ENCODE data around the gene MYO19.

MYO19 gene

DNA sequence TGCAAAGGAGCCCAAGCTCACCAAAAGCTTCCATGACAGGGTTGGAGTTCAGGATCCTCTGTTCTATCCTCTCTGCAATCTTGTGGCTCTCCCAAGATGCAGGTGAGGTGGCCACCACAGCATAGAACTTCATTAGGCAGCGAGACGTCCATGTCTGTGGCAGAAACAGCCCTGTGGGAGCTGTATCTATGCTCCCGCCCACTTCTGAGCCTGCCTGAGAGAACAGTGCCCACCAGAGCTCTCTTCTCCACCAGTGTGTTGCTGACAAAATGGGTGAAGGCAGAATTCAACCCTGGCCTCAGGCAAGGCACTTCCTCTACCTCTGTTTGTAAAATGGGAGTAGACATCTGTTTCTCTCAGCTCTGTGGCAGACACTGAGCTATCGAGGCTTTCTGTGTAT, 18.8 kb downstream of the MYO19 start:
- TF ChIP-seq, protein P1, sequence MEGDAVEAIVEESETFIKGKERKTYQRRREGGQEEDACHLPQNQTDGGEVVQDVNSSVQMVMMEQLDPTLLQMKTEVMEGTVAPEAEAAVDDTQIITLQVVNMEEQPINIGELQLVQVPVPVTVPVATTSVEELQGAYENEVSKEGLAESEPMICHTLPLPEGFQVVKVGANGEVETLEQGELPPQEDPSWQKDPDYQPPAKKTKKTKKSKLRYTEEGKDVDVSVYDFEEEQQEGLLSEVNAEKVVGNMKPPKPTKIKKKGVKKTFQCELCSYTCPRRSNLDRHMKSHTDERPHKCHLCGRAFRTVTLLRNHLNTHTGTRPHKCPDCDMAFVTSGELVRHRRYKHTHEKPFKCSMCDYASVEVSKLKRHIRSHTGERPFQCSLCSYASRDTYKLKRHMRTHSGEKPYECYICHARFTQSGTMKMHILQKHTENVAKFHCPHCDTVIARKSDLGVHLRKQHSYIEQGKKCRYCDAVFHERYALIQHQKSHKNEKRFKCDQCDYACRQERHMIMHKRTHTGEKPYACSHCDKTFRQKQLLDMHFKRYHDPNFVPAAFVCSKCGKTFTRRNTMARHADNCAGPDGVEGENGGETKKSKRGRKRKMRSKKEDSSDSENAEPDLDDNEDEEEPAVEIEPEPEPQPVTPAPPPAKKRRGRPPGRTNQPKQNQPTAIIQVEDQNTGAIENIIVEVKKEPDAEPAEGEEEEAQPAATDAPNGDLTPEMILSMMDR (IDR thresholded peaks at IDR 0.05) = no peak
- Histone ChIP-seq H3K9me3 (no peaks in the 10 kb centered on the region), H3K4me3 (ENCODE audit: low read depth in 1 of 2, low read length in 1 of 2) (no peak overlapping the region), H3K27me3 (no peaks in the 10 kb centered on the region), H3K27ac (no peak overlapping the region), H3K4me1 (ENCODE audit: control insufficient read depth in 1 of 2, insufficient read depth in 1 of 2, low read depth in 1 of 2, low read length in 1 of 2) (no peaks in the 10 kb centered on the region), H3K36me3 (peaks cover 44% of the 10 kb centered on the region)

DNA sequence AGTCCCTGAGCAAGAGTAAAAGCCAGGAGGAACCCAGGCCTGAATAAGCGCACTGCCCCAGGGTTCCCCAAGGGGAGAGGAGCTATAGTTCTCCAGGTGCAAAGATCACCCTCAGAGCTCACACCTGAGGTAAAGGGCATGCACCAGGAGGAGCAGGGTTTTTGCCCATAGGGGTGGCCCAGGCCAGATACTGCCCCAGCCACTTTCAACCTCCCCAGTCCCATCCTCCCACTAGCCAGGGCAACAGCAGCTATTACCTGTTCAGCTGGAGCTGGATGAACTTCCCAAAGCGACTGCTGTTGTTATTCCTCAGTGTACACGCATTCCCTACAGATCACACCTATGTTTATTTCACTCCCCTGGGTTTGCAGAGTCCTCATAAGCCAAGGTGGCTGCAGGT, 19.8 kb downstream of the MYO19 start:
- Histone ChIP-seq H3K27ac (no peak overlapping the region), H3K4me1 (ENCODE audit: control insufficient read depth in 1 of 2, insufficient read depth in 1 of 2, low read depth in 1 of 2, low read length in 1 of 2) (no peaks in the 10 kb centered on the region), H3K4me3 (ENCODE audit: low read depth in 1 of 2, low read length in 1 of 2) (no peak overlapping the region), H3K9me3 (no peaks in the 10 kb centered on the region), H3K36me3 (peaks cover 51% of the 10 kb centered on the region), H3K27me3 (no peaks in the 10 kb centered on the region)
- TF ChIP-seq, protein P1 (IDR thresholded peaks at IDR 0.05) = no peak

DNA sequence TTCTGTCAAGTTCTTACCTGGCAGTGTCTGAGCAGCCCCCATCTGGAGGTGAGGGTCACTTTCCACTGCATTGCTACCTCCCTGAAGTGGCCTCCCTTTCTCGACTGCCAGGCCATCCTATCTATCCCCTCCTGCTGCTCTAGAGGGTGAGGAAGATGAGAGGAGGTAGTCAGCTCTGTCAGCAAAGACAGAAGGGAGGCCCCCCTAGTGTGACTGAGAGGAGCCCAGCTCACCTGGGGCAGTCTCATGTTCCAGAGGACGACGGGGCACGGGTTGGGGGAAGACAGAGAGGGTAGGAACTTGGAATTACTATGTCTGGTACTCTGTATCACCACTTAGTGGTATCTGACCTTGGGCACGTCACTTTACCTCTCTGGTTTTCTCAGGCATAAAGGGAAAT, 22.0 kb downstream of the MYO19 start:
- Histone ChIP-seq H3K36me3 (peaks cover 72% of the 10 kb centered on the region), H3K27me3 (no peaks in the 10 kb centered on the region), H3K27ac (no peak overlapping the region), H3K4me1 (ENCODE audit: control insufficient read depth in 1 of 2, insufficient read depth in 1 of 2, low read depth in 1 of 2, low read length in 1 of 2) (no peaks in the 10 kb centered on the region), H3K4me3 (ENCODE audit: low read depth in 1 of 2, low read length in 1 of 2) (no peak overlapping the region), H3K9me3 (no peaks in the 10 kb centered on the region)
- TF ChIP-seq, protein P1 (IDR thresholded peaks at IDR 0.05) = no peak

DNA sequence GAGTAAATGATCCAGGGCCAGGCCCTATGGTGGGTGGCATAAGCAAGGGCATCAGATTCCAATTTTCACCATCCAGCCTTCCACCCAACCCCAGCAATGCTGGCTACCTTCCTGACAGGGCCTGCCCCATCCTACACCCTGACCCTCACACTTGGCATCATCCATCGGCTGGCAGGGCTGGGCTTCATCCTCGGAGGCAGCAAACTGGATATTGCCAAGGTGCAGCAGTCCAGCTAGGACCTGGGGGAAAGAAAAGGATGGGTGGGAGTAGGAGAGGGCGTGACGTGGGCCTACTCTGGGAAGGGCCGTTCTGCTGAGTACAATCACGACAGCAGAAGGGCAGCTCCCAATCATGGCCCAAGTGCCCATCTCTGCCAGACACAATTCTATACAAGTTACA, 23.5 kb downstream of the MYO19 start:
- Histone ChIP-seq H3K27me3 (no peaks in the 10 kb centered on the region), H3K27ac (no peak overlapping the region), H3K9me3 (no peaks in the 10 kb centered on the region), H3K36me3 (peaks cover 84% of the 10 kb centered on the region), H3K4me1 (ENCODE audit: control insufficient read depth in 1 of 2, insufficient read depth in 1 of 2, low read depth in 1 of 2, low read length in 1 of 2) (no peaks in the 10 kb centered on the region), H3K4me3 (ENCODE audit: low read depth in 1 of 2, low read length in 1 of 2) (no peak overlapping the region)
- TF ChIP-seq, protein P1 (IDR thresholded peaks at IDR 0.05) = no peak

DNA sequence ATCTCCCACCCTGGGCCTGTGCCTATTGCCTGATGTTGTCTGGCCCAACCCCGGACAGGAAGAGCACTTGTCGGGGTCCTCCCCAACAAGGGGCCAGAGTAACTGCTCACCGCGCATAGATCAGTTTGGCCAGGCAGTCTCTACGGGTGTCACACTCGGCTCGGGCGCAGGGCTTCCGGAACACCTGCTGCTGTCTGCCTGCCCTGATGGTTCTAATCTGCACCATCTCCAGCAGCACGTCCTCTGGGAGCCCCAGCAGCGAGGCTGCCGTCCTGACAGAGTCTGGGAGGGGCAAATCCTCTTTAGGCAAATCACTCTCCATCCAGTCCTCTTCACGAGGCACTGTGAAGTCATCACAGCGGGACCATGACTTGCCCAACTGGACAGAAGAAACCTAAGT, 24.0 kb downstream of the MYO19 start:
- Histone ChIP-seq H3K27me3 (no peaks in the 10 kb centered on the region), H3K4me1 (ENCODE audit: control insufficient read depth in 1 of 2, insufficient read depth in 1 of 2, low read depth in 1 of 2, low read length in 1 of 2) (no peaks in the 10 kb centered on the region), H3K9me3 (no peaks in the 10 kb centered on the region), H3K36me3 (peaks cover 86% of the 10 kb centered on the region), H3K27ac (no peak overlapping the region), H3K4me3 (ENCODE audit: low read depth in 1 of 2, low read length in 1 of 2) (no peak overlapping the region)
- TF ChIP-seq, protein P1 (IDR thresholded peaks at IDR 0.05) = no peak

All from neutrophil (primary cell).